HG03521 (cell line): ENCODE data around the gene SCUBE2.
A peak's percentile ranks its signal among the peaks of the same experiment; 100 is the strongest.

Experiments
- ATAC-seq: cut with Tn5 transposase; IDR thresholded peaks from one replicate; pipeline ENCODE4 v1.9.1; 2021; ENCODE audit warnings: mild to moderate bottlenecking, moderate library complexity; ENCODE audit not compliant: unreplicated experiment

The SCUBE2 gene

DNA sequence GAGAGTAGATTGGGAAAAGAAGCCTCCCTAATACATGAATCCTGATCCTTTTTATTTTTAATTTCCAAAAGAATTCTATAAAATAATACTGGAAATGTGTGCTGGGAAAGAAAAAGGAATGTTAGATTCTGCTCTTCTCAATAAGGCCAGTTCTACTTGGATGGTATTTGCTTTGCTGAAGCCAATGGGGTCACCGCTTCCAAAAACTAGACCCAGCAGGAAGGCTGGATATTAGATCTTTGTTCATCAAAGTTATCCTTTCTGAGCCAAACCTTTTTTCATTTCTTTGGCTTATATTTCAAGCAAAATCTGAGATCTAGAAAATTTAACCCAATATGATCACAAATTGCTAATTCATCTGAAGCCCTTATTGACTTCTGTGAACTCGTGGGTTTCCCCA lies 41.4 kb downstream of the SCUBE2 start:
- no peak for ATAC-seq

DNA sequence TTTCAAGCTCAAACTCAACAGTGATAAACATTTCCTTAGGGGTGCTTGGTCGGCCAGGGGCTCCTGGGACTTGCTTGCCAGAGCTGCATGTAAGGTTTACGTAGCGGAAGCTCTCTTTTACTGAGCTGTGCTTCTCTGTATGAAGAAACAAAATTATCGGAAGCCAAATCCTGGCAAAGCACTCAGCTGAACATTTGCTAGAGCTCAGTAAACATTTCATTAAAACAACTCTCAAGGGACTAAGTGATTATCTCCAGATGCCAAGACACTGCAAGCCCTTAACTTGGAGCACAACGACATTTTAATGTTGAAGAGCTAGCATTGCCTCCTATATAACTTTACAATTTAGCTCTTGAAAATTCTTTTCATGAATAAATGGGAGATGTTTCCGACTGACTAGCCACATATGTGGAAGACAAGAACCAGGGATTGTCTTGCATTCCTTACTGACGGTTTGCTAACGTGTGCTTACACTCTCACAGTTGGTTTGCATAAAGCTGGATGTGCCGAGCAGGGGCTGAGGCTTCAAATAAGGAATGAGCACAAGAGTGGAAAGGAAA lies 43.4 kb downstream of the SCUBE2 start:
- no peak for ATAC-seq

DNA sequence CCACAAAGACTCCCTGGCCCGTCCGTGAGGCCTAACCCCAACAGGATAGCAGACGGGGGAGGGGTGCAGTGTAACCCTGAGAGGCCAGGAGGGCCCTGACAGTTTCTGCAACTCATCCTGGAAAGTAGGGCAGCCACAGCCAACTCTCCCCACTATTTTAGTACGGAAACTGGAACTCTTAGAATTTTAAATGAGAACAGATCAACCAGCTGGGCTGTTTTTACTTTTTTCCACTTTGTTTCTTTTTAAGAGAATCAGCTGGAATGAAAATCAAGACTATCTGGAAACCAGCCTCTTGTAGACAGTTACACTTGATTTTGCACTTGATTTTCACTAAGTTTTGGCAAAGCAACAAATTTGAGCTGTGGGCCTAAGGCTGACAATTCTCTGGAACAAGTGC lies 44.9 kb downstream of the SCUBE2 start:
- ATAC-seq = no peak

DNA sequence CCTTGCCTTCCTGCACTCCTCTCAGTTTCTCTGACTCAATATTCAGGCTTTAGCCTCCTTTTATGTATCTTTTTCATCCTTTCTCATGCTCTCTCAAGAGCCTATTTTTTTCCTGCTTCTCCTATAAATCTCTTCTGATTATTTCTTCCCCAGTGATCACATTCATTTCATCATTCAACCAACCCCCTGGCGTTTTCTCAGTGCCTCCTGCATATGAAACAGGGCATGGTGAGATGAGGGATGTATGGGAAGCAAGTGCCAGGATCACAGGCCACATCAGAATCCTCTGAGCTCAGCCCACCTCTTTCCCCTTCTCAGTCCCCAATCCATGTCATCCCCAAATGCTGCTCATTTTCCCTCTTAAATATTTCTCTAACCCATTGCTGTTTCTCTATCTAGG lies 48.9 kb downstream of the SCUBE2 start:
- ATAC-seq = no peak

DNA sequence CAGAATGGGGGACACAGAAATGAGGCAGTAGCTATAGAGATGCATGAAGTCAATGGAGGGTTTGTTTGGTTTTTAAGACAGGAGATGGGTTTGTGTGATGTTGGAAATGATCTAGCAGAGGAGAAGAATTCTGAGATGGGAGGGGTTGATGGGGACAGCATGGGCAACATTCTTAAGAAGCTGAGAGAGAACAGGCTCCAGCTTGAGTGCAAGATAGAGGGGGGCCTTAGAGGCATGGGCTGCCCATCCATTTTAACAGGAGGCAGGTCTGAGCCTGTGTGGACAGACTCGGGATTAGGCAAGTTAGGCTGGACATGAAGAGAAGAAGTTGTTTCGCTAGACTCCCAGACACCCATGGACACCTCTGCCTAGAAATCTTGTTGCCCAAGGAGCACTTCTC lies 49.7 kb downstream of the SCUBE2 start:
- ATAC-seq = no peak

DNA sequence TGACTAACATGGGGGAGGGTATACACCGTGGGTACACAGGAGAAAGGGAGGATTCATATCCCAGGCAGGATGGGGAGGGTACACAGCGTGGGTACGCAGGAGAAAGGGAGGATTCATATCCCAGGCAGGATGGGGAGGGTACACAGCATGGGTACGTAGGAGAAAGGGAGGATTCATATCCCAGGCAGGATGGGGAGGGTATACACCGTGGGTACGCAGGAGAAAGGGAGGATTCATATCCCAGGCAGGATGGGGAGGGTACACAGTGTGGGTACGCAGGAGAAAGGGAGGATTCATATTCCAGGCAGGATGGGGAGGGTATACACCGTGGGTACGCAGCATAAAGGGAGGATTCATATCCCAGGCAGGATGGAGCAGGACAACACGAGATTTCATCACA lies 51.0 kb downstream of the SCUBE2 start:
- ATAC-seq = no peak

DNA sequence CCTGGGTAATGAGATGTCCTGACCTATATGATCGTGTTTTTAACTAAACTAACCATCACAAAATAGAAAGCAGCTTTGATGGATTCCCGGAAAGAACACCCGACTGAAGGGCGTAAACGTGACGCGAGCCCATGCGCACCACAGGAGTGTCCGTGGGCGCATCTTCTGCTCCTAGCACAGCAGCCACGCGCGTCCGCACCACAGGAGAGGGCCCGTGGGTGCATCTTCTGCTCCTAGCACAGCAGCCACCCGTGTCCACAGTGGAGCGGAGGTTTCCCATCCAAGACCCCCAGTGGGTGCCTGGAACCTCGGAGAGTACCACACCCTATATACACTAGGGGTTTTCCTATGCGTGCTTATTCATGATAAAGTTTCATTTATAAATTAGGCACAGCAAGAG lies 51.5 kb downstream of the SCUBE2 start:
- no peak for ATAC-seq

DNA sequence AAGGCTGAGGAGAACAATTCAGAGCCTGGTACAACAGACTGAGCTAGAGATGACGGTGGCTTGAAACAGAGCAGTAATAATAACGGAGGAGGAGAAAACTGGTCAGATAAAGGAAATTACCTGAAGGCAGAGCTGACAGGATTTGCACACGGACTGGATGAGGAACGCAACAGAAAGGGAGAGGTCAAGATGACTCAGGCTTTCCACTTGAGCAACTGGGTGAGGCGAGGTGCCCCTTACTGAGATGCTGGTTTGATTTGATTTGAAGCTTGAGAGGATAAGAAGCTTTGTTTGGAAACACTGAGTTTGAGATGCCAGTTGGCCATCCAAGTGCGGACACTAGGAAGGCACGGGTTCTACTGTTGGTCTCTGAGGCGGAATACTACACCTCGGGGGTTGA lies 52.2 kb downstream of the SCUBE2 start:
- no peak for ATAC-seq

DNA sequence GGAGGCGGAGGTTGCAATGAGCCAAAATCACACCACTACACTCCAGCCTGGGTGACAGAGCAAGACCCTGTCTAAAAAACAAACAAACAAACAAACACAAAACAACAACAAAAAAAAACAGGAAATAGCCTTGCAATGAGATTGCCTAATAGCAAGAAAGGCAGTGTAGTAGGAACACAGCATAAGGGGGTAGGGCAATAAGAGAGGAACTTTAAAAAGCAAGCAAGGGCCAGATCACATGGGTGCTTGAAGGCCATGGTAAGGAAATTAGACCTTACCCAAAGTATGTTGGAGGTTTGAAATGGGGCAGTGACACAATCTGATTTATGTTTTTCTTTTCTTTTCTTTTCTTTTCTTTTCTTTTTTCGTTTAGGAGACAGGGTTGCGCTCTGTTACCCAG lies 52.9 kb downstream of the SCUBE2 start:
- ATAC-seq = no peak

DNA sequence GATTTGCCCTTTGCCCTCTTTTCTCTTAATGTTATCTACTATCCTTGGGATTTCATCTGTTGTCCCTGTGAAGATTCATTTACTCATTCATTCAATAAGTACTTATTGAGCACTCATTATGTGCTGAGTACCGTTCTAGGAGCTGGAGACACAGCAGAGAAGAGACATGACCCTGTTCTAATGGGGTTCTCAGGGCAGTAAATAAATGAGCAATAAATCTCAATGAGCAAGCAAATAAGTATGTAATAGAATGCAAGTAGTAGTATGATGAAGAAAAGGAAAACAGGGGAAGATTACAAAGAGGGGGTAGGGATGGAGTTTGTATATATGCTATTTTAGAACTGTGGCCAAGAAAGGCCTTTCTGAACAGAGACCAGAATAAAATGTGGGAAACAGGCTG lies 53.4 kb downstream of the SCUBE2 start:
- no peak for ATAC-seq

DNA sequence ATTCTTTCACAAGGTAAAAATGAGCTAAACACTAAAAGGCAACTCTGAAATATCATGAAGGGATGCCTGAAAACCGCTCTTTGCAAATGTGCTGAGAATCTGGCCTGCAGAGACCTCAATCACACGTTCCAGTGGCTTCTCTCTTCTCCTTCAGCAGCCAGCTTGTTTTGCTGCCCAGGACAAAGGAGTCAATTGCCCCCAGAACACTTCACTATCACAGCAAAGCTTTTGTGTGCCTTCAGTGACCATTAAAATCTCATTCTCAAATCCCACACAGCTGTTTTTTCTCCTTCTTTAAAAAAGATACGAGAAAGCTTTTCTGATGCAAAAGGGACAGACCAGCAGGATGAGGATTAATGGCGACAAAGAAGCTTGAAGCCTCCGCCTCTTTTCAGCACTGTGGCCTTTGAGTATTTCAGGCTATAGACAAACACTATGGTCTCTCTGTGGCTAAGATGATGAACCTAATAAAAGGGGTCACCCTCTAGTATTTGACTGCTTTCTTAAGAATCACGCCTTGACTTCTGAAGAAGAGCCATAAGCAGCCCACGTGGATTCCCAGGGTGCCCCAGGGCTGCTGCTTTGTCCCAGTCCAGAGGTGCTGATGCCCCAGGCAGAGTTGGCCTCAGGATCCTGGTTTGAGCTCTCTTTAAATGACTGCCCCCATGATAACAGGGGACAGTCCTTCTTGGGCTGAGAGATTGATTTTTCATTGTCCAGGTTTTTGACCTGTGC lies 54.2 kb downstream of the SCUBE2 start:
- no peak for ATAC-seq

DNA sequence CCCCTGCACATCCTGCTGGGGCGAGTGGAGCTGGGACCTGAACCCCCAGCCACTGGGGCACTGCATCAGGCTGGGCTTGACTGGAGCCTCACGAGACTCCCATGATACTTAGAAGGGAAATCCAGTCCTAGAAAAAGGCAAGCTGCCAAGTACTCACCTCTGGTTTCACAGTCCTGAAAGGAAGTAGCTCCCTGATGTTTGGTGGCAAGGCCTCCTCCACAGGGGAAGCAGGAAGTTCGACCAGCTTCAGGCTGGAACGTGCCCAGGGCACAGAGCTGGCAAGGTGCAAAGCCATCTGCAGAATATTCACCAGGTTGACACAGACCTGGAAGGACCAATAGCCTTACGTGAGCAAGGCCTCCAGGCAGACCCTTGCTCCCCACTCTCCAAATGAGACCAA lies 60.8 kb downstream of the SCUBE2 start:
- ATAC-seq = no peak

DNA sequence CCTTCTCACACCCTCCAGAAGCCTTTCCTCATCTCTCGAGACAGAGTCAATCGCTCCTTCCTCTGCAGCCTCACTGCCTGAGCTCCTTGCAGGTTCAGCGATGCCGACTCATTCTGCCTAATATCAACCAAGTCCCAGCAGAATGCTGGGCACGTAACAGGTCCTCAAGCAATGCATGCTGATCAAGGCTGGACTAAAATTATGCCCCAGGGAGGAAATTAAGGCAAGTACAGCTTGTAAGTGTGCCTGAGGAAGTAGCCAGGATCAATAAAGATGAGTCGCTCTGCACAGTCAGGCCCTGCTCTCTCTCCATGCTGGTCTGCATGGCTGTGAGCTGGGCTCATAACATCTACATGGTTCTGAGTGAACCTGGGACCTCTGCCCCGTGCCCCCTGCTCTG lies 62.0 kb downstream of the SCUBE2 start:
- no peak for ATAC-seq

DNA sequence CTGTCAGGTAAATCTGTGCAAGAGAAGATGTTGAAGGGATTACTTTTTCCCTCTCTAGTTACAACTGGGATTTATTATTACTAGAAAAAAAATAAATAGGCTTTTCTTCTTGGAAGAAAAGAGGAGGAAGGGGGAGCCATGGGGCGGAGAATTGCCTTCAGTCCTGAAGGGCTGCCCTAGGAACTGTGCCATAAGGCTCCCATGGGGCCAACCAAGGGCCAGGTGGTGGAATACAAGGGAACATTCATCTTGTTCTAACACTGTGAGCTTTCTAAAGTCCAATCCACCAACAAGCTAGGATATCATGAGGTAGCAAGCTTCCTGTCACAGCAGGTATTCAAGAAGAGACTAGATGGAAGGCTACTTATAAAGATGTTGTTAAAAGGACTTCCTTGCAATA lies 62.8 kb downstream of the SCUBE2 start:
- ATAC-seq = no peak

DNA sequence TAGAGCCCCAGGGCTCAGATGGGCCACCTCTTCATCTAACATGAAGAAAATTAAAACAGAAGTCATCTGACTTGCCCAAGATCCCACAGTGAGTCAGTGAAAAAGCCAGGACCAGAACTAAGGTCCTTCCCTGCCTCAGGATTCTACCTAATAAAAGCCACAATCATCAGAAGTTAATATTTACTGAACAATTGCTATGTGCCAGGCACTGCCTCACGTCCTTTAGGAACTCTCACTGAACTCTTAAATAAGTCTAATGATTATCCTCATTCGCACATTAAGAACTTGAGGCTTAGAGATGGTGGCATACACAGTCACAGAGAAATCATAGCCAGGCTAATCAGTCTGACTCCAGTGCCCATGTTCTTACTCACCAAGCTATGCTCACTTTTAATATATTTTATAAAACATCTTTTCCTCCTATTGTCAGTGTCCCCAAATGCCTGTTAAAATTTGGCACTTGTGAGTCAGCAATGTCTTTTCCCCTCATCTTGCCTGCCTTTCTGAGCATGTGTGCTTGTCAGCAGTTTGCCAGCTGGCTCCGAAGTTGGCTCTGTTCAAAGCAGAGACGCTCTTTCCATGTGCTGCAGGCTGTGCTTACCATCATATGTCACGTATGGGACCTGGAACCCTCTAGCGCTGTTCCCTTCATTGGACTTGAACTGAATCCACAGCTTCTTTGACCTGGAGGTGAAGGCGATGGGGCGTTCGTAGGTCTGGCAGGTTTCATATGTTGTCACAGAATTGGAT lies 66.1 kb downstream of the SCUBE2 start:
- no peak for ATAC-seq

DNA sequence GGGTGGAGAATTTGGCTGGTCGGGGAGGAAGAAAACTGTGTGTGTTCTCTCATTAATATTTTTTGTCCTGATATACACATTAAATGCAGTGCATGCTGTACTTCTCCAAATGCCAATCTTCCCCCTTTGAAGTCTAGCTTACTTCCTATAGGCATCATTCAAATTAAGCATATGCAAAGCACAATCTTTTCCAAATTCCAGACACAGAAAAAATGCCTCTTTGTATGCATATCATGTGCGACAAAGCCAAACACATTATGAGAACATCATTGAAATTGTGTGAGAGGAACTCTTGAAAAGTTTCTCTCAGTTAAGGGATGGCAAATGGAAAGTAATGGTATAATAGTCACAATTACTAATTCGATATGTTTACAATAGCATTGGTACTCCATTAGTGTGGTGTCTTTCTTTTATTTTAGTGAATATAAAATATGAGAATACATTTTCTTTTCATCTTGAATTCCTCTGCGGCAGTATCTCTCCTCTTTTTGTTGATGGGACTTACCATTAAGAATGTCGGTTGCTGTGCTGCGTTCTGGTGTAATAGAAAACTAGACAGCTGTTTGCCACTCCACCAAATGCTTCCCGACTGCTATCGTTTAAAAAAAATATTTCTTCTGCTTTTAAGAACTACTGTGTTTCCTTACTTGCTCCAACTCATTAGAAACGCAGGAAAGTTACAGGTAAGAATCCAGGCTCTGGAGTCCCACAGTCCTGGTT lies 68.3 kb downstream of the SCUBE2 start:
- ATAC-seq = no peak

DNA sequence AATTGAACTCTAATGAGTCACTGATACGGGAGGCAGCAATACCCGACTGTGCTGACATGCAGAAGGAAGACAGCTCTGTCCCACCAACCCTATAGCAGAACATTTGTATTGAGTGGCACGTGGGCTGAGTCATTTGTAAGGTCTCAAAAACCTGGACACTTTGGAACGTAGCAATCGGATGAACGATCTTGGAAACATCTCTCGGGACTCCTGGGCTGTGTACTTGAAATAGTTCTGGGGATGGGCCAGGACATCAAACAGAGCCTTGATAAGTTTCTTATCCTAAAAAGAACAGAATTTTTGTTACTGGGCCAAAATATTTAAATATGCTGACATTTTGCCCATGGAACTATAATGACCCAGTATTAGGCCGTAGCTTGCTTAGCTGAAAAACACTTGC lies 70.5 kb downstream of the SCUBE2 start:
- no peak for ATAC-seq

DNA sequence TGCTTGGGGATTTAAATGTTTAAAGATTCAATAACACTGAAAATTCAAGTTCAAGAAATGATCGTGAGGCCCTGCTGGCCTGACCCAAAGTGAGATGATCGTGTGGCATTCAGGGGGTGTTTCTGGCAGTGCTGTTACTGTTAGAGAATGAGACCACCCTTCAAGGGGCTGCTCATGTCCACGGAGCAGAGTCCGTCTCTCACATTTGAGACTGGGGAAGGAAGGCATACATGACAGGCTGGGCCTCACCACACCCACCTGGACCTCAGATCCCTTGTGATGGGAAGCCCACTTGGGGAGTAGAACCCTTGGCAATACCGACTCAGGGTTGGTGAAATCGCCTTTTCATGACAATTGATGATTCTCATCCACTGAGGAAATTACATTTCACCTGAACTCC lies 71.5 kb downstream of the SCUBE2 start:
- no peak for ATAC-seq

DNA sequence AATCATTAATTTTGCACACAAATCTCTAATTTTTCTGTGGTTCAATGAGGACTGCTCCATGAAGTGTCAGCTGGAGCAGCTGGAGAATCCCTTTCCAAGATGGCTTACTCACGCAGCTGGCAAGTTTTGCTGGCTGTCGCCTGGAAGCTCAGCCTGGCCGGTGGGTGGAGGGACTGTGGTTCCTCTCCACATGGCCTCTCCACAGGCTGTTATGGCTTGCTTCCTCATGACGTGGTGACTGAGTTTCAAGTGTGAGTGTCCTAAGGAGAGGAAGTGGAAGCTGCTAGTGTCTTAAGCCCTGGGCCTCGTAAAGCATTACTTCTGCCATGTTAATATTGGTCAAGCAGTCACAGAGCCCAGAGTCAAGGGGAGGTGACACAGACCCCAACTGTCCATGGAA lies 73.6 kb downstream of the SCUBE2 start:
- no peak for ATAC-seq

DNA sequence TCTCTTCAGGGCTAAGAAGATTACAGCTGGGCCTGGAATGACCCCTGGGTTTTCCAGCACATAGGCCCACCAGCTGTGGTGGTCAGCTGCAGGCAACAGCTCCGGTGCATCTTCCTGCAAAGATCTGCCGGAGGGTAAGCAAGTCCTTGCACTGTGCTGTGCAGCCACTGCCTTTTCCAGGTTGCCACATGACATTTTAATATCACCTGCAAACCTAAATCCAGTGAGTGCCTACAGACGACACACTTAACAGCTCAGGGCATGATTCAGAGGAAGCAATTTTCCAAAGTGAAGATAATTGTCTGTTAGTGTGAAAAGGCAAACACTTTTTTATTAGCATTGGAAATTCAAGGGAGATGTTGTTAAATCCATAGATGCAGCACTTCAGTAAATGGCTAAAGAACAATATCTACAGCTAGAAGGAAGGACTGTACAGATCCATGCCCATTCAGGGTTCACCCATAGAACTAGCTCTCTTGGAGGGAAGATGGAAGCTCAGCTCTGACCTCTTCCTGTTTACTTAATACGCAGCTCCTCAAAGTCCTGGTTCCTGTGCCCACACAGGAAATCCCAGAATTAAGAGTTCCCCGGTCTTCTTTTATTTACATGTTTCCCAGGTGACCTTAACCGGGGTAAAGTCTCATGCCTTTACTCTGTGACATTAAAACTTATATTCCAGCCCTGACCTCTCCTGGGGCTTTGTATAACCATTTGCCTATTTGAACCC lies 74.3 kb downstream of the SCUBE2 start:
- ATAC-seq = no peak

DNA sequence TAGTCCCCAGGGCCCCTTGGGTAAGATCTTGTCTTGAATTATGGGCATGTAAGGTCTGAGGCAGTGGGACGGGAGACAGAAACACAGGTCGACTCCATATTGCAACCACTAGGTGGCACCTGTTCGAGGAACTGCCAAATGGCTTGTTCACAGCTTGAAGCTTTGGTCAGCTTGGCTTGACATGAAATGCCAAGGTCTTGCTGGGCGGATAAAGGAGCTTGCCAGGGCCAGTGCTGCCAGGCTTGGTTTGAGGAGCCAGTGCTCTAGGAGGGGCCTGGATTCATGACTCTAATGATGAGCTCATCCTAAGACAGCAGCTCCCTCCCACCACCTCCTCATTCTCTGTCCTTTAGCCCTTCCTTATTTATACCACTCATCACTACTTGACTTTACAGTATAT lies 75.7 kb downstream of the SCUBE2 start:
- ATAC-seq = peak; percentile 53
